ENCODE data around the gene MYO1A.
"Not testable (repeated sequence)": the region's sequence is repeated elsewhere in the genome, so short reads cannot be mapped to it uniquely, and the experiment has no call there.

GRCh38 chr12:57053146-57053545 lies 3.2 kb upstream of the MYO1A start:
- TF ChIP-seq CTCF (tag by site-specific recombination; IDR thresholded peaks at IDR 0.05); PRDM1 (tag by site-specific recombination; IDR thresholded peaks at IDR 0.05); AEBP2 (tag by site-specific recombination; IDR thresholded peaks at IDR 0.05; ENCODE audit: borderline replicate concordance): not testable (repeated sequence)

All from HEK293 (cell line).